Thyroid gland (tissue), 4 donors: ENCODE data around the gene PIGP. TPM values are rescaled to one million over a fixed set of nuclear protein-coding genes. Genes with fewer than 3 reads are reported as not detected.

Source experiments
- DNase-seq, 2 donors: peaks; one replicate each; pipeline ENCODE4 v3.0.0-alpha.2; 2019
- H3K27ac ChIP-seq, 3 donors: fragments of 200-600 bp; sonication (generic); 1 replicate in 2 of 3; 2 replicates in 1 of 3; pipeline ENCODE4 v1.5.1; 2016 to 2019; ENCODE audit warnings: mild to moderate bottlenecking in 1 of 3, moderate library complexity in 1 of 3
- H3K27me3 ChIP-seq: fragments of 200-600 bp; sonication (generic); one replicate; pipeline ENCODE4 v1.5.1; 2019
- H3K36me3 ChIP-seq, 2 donors: fragments of 200-600 bp; sonication (generic); one replicate each; pipeline ENCODE4 v1.5.1; 2016 to 2019
- H3K4me1 ChIP-seq, 2 donors: fragments of 200-600 bp; sonication (generic); one replicate each; pipeline ENCODE4 v1.5.1; 2017 to 2019
- H3K4me3 ChIP-seq, 3 donors: fragments of 200-600 bp; sonication (generic); replicated peaks in 1 of 3; 1 replicate in 2 of 3; 2 replicates in 1 of 3; pipeline ENCODE4 v1.5.1; 2016; ENCODE audit warnings: mild to moderate bottlenecking in 1 of 3
- H3K9me3 ChIP-seq: fragments of 200-600 bp; sonication (generic); one replicate; pipeline ENCODE4 v1.5.1; 2017
- CTCF ChIP-seq, 6 experiments: fragments of 200-600 bp in 3 of 6; fragments of 450-650 bp in 3 of 6; sonication (generic) in 3 of 6; IDR thresholded peaks; one replicate each; pipeline ENCODE4 v1.5.1; 2016 to 2019; ENCODE audit warnings: antibody characterized with exemption in 6 of 6, mild to moderate bottlenecking in 2 of 6, inconsistent platforms in 1 of 6, moderate library complexity in 1 of 6
- POLR2A ChIP-seq, 2 donors: fragments of 450-650 bp; IDR thresholded peaks; one replicate each; pipeline ENCODE4 v1.6.1; 2017; ENCODE audit warnings: antibody characterized with exemption in 2 of 2, mild to moderate bottlenecking in 2 of 2, moderate library complexity in 1 of 2
- WGBS, 2 donors: methylation state at CpG; one replicate each; pipeline ENCODE4 v1.1.5; 2017; 5-methylcytosine and 5-hydroxymethylcytosine counted together
- intact Hi-C: fragments of 100-400 bp; cut with DNase I; formaldehyde crosslinking; loops from one replicate; pipeline ENCODE4 v1.15.1; 2023
- total RNA-seq, 4 donors: library from RNA; depleted of rRNA; stranded (reverse); fragments of >200 nt; gene quantifications; one replicate each; pipeline ENCODE4 v1.2.3, GENCODE V29; 2016

The PIGP gene
- total RNA-seq, 4 donors from 2014 or later = 14.7 to 27.0 (median 23.3) TPM

GRCh38 chr21:37072274-37072987 lies 440 bp downstream of the PIGP start:
- H3K27ac ChIP-seq = peak overlapping the region; percentile 99

GRCh38 chr21:37071561-37072273 lies 1.2 kb downstream of the PIGP start:
- Histone ChIP-seq H3K27ac (peak overlapping the region; percentile 99), H3K4me3 (peak overlapping the region; percentile 69 to 89 (median 81)), H3K4me1 (peaks cover 13 to 25% of the 10 kb centered on the region in 2 donors), H3K36me3 (no peaks in the 10 kb centered on the region), H3K9me3 (no peaks in the 10 kb centered on the region), H3K27me3 (no peaks in the 10 kb centered on the region)
- intact Hi-C loops = loop anchor here (5.0 to 10.0 kb wide), 2 partner anchors 87 to 196 kb away; partner anchors contain the start of gene VPS26C
- TF ChIP-seq POLR2A (IDR thresholded peaks at IDR 0.05) = no peak
- TF ChIP-seq CTCF (IDR thresholded peaks at IDR 0.05) = no peak
- DNase-seq = peak; percentile 51 to 54
- WGBS, 2 donors = 24 to 35% methylated on average over 12 of the region's 12 CpGs

More at GRCh38 chr21:37072274-37072987, 440 bp downstream of the PIGP start:
- Histone ChIP-seq H3K27me3 (no peaks in the 10 kb centered on the region), H3K4me3 (peak overlapping the region; percentile 69 to 89 (median 81)), H3K4me1 (peaks cover 13 to 25% of the 10 kb centered on the region in 2 donors), H3K36me3 (no peaks in the 10 kb centered on the region), H3K9me3 (no peaks in the 10 kb centered on the region)
- TF ChIP-seq POLR2A (IDR thresholded peaks at IDR 0.05) = peak in 1 of 2 donors; percentile 31
- no peak for TF ChIP-seq CTCF (IDR thresholded peaks at IDR 0.05)
- intact Hi-C loops = loop anchor here (5.0 to 10.0 kb wide), 2 partner anchors 88 to 195 kb away; partner anchors contain the start of gene VPS26C
- WGBS, 2 donors = 0 to 2% methylated on average over 12 to 32 of the region's 54 CpGs
- DNase-seq = peak; percentile 63 to 84

GRCh38 chr21:37065561-37066177 lies 7.2 kb downstream of the PIGP start:
- TF ChIP-seq POLR2A (IDR thresholded peaks at IDR 0.05) = no peak
- no peak for TF ChIP-seq CTCF (IDR thresholded peaks at IDR 0.05)
- DNase-seq = no peak
- H3K4me3 ChIP-seq = no peak overlapping the region
- intact Hi-C loops = no loop called here
- 95 to 98% methylated on average over 9 of the region's 9 CpGs for WGBS, 2 donors
- peaks cover 0 to under 1% of the 10 kb centered on the region in 2 donors for H3K4me1 ChIP-seq
- H3K36me3 ChIP-seq = no peaks in the 10 kb centered on the region
- no peaks in the 10 kb centered on the region for H3K27me3 ChIP-seq
- no peak overlapping the region for H3K27ac ChIP-seq
- H3K9me3 ChIP-seq = no peaks in the 10 kb centered on the region

GRCh38 chr21:37064841-37065240 lies 8.0 kb downstream of the PIGP start:
- H3K36me3 ChIP-seq = no peaks in the 10 kb centered on the region
- H3K4me3 ChIP-seq = no peak overlapping the region

More at GRCh38 chr21:37064841-37065240, 8.0 kb downstream of the PIGP start:
- Histone ChIP-seq H3K27ac (no peak overlapping the region), H3K27me3 (no peaks in the 10 kb centered on the region), H3K4me1 (peaks cover 0 to 6% of the 10 kb centered on the region in 2 donors), H3K9me3 (no peaks in the 10 kb centered on the region)
- intact Hi-C loops = no loop called here
- TF ChIP-seq CTCF (IDR thresholded peaks at IDR 0.05) (no peak), POLR2A (IDR thresholded peaks at IDR 0.05) (no peak)
- DNase-seq = no peak
